ENCODE measurements around the gene PTPRG.

DNA sequence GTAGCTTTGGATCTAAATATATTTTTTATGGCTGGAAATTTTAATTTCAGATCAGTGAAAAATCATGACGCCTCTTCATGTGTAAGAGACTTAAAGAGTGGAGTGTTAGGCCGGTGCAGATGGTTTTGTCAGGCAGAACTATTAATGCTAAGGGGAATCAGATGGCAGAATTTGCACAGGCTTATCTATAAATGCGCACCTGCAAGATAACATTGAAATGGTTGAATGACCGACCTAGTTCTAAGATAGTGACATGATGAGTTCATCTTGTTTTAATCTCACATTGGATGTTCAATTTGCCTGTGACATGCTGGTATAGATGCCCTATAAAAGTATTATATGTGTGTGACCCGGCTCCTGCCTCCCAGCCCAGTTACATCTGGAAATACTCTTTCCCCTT, 471.4 kb downstream of the PTPRG start:
- TF ChIP-seq, protein P1, sequence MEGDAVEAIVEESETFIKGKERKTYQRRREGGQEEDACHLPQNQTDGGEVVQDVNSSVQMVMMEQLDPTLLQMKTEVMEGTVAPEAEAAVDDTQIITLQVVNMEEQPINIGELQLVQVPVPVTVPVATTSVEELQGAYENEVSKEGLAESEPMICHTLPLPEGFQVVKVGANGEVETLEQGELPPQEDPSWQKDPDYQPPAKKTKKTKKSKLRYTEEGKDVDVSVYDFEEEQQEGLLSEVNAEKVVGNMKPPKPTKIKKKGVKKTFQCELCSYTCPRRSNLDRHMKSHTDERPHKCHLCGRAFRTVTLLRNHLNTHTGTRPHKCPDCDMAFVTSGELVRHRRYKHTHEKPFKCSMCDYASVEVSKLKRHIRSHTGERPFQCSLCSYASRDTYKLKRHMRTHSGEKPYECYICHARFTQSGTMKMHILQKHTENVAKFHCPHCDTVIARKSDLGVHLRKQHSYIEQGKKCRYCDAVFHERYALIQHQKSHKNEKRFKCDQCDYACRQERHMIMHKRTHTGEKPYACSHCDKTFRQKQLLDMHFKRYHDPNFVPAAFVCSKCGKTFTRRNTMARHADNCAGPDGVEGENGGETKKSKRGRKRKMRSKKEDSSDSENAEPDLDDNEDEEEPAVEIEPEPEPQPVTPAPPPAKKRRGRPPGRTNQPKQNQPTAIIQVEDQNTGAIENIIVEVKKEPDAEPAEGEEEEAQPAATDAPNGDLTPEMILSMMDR (IDR thresholded peaks at IDR 0.05), result no peak
- TF ChIP-seq POLR2AphosphoS5 (IDR thresholded peaks at IDR 0.05) (no peak), EP300 (IDR thresholded peaks at IDR 0.05) (no peak), POLR2A (IDR thresholded peaks at IDR 0.05; ENCODE audit: low read depth) (no peak)

Measured in esophagus muscularis mucosa (tissue), 4 donors.